Left cardiac atrium (tissue), 2 donors: ENCODE results near the gene FATE1. TPM values are rescaled to one million over a fixed set of nuclear protein-coding genes. Genes with fewer than 3 reads are reported as not detected.

ENCODE experiments used
- total RNA-seq, 2 donors: library from RNA; stranded (reverse); fragmentation: NEBNext Ultra II Directional; extraction: Animal tissue kit (Norgen Biotek cat#: 25700); gene quantifications; one replicate each; pipeline ENCODE4 v1.2.1, GENCODE V29; 2021
- donor health status: DM: no; HTN: yes; CAD: no; lungs with severe emphysema.
- donor health status: DM: yes; HTN: yes; CAD: no.

FATE1 gene
- total RNA-seq, 2 donors from 2014 or later = not detected

Other genes starting within 250 kb of the FATE1 start
- gene PASD1, start 152.4 kb upstream of the FATE1 start, total RNA-seq = not detected
- 1 to 10 TPM in 1 of 2 donors, under 1 TPM in 1; 0.18 to 1.1 TPM for gene PRRG3, start 20.6 kb upstream of the FATE1 start, total RNA-seq
- gene CNGA2, start 18.7 kb downstream of the FATE1 start, total RNA-seq = not detected
- gene MAGEA4, start 196.9 kb downstream of the FATE1 start, total RNA-seq = not detected